H1 (cell line): Measurements from ENCODE around the gene PDE9A. TPM values are rescaled to one million over a fixed set of nuclear protein-coding genes. Genes with fewer than 3 reads are reported as not detected.
A peak's percentile ranks its signal among the peaks of the same experiment; 100 is the strongest.

Experiments used
- CTCF ChIA-PET: fragments of 300-600 bp; sonication (Branson Sonifier 250); formaldehyde crosslinking; loops from one replicate; lab custom pipeline; 2021; ENCODE audit not compliant: partially characterized antibody; lab: Charles Lee
- POLR2A ChIA-PET: fragments of 300-600 bp; sonication (Branson Sonifier 250); formaldehyde crosslinking; loops from one replicate; lab custom pipeline; 2021; ENCODE audit warnings: inconsistent platforms; ENCODE audit not compliant: partially characterized antibody; lab: Charles Lee
- DNase-seq, 2 experiments: peaks; one replicate each; pipeline versions ENCODE4 v3.0.0 to v3.0.0-alpha.2; 2010 to 2022; ENCODE audit warnings: low spot score in 2 of 2, low read depth in 1 of 2, mixed read lengths in 1 of 2
- FAIRE-seq: peaks from 2 replicates; lab custom pipeline; 2011; peaks lifted over from hg19 to GRCh38; lab: Jason Lieb, UNC
- H2AFZ ChIP-seq: 2 replicates; pipeline ENCODE4 v1.8.1; 2012; ENCODE audit warnings: low read length, inconsistent platforms
- H2AK5ac ChIP-seq: 2 replicates; pipeline ENCODE4 v1.6.1; 2013; ENCODE audit warnings: low read depth, low read length
- H2BK120ac ChIP-seq: replicated peaks from 2 replicates; pipeline ENCODE3; 2013; ENCODE audit warnings: low read depth, low read length, inconsistent platforms
- H2BK12ac ChIP-seq: 2 replicates; pipeline ENCODE4 v1.6.1; 2013; ENCODE audit warnings: low read depth, low read length
- H2BK15ac ChIP-seq: 2 replicates; pipeline ENCODE4 v1.6.1; 2013; ENCODE audit warnings: low read length
- H2BK20ac ChIP-seq: 2 replicates; pipeline ENCODE4 v1.6.1; 2013; ENCODE audit warnings: low read length
- H2BK5ac ChIP-seq: 2 replicates; pipeline ENCODE4 v1.6.1; 2013; ENCODE audit warnings: low read depth, low read length
- H3K14ac ChIP-seq: 2 replicates; pipeline ENCODE4 v1.6.1; 2013; ENCODE audit warnings: inconsistent platforms; ENCODE audit not compliant: insufficient read length
- H3K18ac ChIP-seq: 2 replicates; pipeline ENCODE4 v1.6.1; 2013; ENCODE audit warnings: low read length; ENCODE audit errors: extremely low read depth
- H3K23ac ChIP-seq: 2 replicates; pipeline ENCODE4 v1.6.1; 2013; ENCODE audit warnings: inconsistent platforms; ENCODE audit not compliant: insufficient read length
- H3K23me2 ChIP-seq: 2 replicates; pipeline ENCODE4 v1.6.1; 2013; ENCODE audit warnings: low read depth, low read length
- H3K27ac ChIP-seq: 2 replicates; pipeline ENCODE4 v1.6.1; 2011; ENCODE audit warnings: low read depth, low read length, inconsistent platforms
- H3K27me3 ChIP-seq, 4 experiments: replicated peaks in 1 of 4; 1 replicate in 1 of 4; 2 replicates in 3 of 4; pipeline versions ENCODE4 v1.6.1 to v1.8.1; 2011 to 2013; ENCODE audit warnings: low read length in 3 of 4, mild to moderate bottlenecking in 3 of 4, inconsistent platforms in 2 of 4, mixed read lengths in 2 of 4, moderate library complexity in 1 of 4; ENCODE audit not compliant: control insufficient read depth in 3 of 4, insufficient read depth in 3 of 4; ENCODE audit errors: extremely low read depth in 1 of 4
- H3K36me3 ChIP-seq, 4 experiments: 2 replicates each; pipeline versions ENCODE4 v1.6.1 to v1.8.1; 2011 to 2013; ENCODE audit warnings: mild to moderate bottlenecking in 4 of 4, low read length in 3 of 4, moderate library complexity in 2 of 4, control low read depth in 1 of 4, inconsistent platforms in 1 of 4; ENCODE audit not compliant: insufficient read depth in 4 of 4, control insufficient read depth in 2 of 4
- H3K4ac ChIP-seq: replicated peaks from 2 replicates; pipeline ENCODE3; 2013; ENCODE audit warnings: low read length, low read depth, mixed read lengths, inconsistent platforms; ENCODE audit not compliant: insufficient read length
- H3K4me1 ChIP-seq, 4 experiments: replicated peaks in 1 of 4; 1 replicate in 1 of 4; 2 replicates in 3 of 4; pipeline versions ENCODE4 v1.6.1 to v1.8.1; 2011 to 2013; ENCODE audit warnings: low read length in 3 of 4, inconsistent platforms in 2 of 4, mixed read lengths in 1 of 4; ENCODE audit not compliant: insufficient read depth in 4 of 4, control insufficient read depth in 3 of 4
- H3K4me2 ChIP-seq, 2 experiments: 2 replicates each; pipeline versions ENCODE4 v1.6.1 to v1.8.1; 2011 to 2013; ENCODE audit warnings: low read depth in 2 of 2, low read length in 2 of 2, control low read depth in 1 of 2, inconsistent platforms in 1 of 2, mild to moderate bottlenecking in 1 of 2; ENCODE audit not compliant: insufficient read depth in 1 of 2
- H3K4me3 ChIP-seq, 4 experiments: fragments of 200-600, 300-600 bp in 1 of 4; sonication (generic), shearing (Covaris generic), sonication (Bioruptor Twin) in 1 of 4; 2 replicates each; pipeline versions ENCODE4 v1.5.1 to v1.8.1; 2011 to 2016; ENCODE audit warnings: low read length in 4 of 4, low read depth in 3 of 4, control low read depth in 2 of 4, inconsistent platforms in 2 of 4, mild to moderate bottlenecking in 2 of 4, mixed read lengths in 1 of 4, moderate library complexity in 1 of 4; ENCODE audit not compliant: insufficient read depth in 2 of 4; ENCODE audit errors: extremely low read depth in 1 of 4
- H3K56ac ChIP-seq: replicated peaks from 2 replicates; pipeline ENCODE3; 2013; ENCODE audit warnings: low read depth, mild to moderate bottlenecking, mixed read lengths, low read length, inconsistent platforms; ENCODE audit not compliant: insufficient read length
- H3K79me1 ChIP-seq: 2 replicates; pipeline ENCODE4 v1.6.1; 2013; ENCODE audit warnings: low read depth, low read length, control low read depth
- H3K79me2 ChIP-seq, 2 experiments: 2 replicates each; pipeline versions ENCODE4 v1.6.1 to v1.8.1; 2012 to 2013; ENCODE audit warnings: low read length in 2 of 2, mild to moderate bottlenecking in 2 of 2, inconsistent platforms in 1 of 2; ENCODE audit not compliant: insufficient read depth in 2 of 2, control insufficient read depth in 1 of 2
- H3K9ac ChIP-seq, 4 experiments: replicated peaks in 1 of 4; 1 replicate in 1 of 4; 2 replicates in 3 of 4; pipeline versions ENCODE4 v1.6.1 to v1.8.1; 2011 to 2013; ENCODE audit warnings: low read depth in 3 of 4, low read length in 3 of 4, control low read depth in 2 of 4, mild to moderate bottlenecking in 2 of 4, moderate library complexity in 2 of 4, inconsistent platforms in 1 of 4; ENCODE audit errors: extremely low read depth in 1 of 4
- H3K9me3 ChIP-seq, 2 experiments: 2 replicates each; pipeline versions ENCODE4 v1.6.1 to v1.8.1; 2012 to 2013; ENCODE audit warnings: mild to moderate bottlenecking in 2 of 2, moderate library complexity in 2 of 2, control low read depth in 1 of 2, inconsistent platforms in 1 of 2, low read depth in 1 of 2, low read length in 1 of 2, mixed read lengths in 1 of 2; ENCODE audit not compliant: insufficient read depth in 2 of 2
- H4K20me1 ChIP-seq, 2 experiments: replicated peaks in 1 of 2; 2 replicates each; pipeline versions ENCODE3 to v1.8.1; 2011 to 2013; ENCODE audit warnings: inconsistent platforms in 2 of 2, low read length in 2 of 2, mild to moderate bottlenecking in 1 of 2; ENCODE audit not compliant: insufficient read depth in 2 of 2, control insufficient read depth in 1 of 2
- H4K5ac ChIP-seq: 2 replicates; pipeline ENCODE4 v1.6.1; 2013; ENCODE audit warnings: low read length, low read depth, mixed read lengths, inconsistent platforms; ENCODE audit not compliant: insufficient read length
- H4K8ac ChIP-seq: 2 replicates; pipeline ENCODE4 v1.8.0; 2013; ENCODE audit warnings: mild to moderate bottlenecking, moderate library complexity, low read length, inconsistent platforms; ENCODE audit not compliant: insufficient read depth; ENCODE audit errors: extremely low read depth
- H4K91ac ChIP-seq: replicated peaks from 2 replicates; pipeline ENCODE3; 2013; ENCODE audit warnings: low read length, mixed read lengths, inconsistent platforms; ENCODE audit not compliant: insufficient read length
- EP300 ChIP-seq, 2 experiments: IDR thresholded peaks; 1 replicate in 1 of 2; 2 replicates in 1 of 2; pipeline ENCODE4 v1.6.1; 2011 to 2012; ENCODE audit warnings: low read depth in 2 of 2, low read length in 2 of 2, mild to moderate bottlenecking in 2 of 2, borderline replicate concordance in 1 of 2, inconsistent platforms in 1 of 2, moderate library complexity in 1 of 2
- KDM1A ChIP-seq: fragments of 200-600, 300-600 bp; sonication (generic); IDR thresholded peaks from 2 replicates; pipeline ENCODE4 v1.7.1; 2016; ENCODE audit warnings: mild to moderate bottlenecking, low read length, borderline replicate concordance
- KDM4A ChIP-seq: IDR thresholded peaks from one replicate; pipeline ENCODE4 v1.7.1; 2012; ENCODE audit warnings: low read depth, mild to moderate bottlenecking, moderate library complexity, low read length, inconsistent platforms; ENCODE audit not compliant: severe bottlenecking
- MAFK ChIP-seq: IDR thresholded peaks from 2 replicates; pipeline ENCODE4 v1.6.1; 2012; ENCODE audit warnings: low read depth, mild to moderate bottlenecking, improper control_type of control experiment, low read length
- NANOG ChIP-seq: IDR thresholded peaks from 2 replicates; pipeline ENCODE4 v1.6.1; 2011; ENCODE audit warnings: low read length, low read depth, mild to moderate bottlenecking, inconsistent platforms; ENCODE audit not compliant: insufficient read depth, poor library complexity, severe bottlenecking
- PHF8 ChIP-seq: fragments of 200-600 bp; sonication (generic); conservative IDR thresholded peaks from 2 replicates; pipeline ENCODE4 v1.7.1; 2012; ENCODE audit warnings: low read depth, mild to moderate bottlenecking, inconsistent platforms, low read length, moderate library complexity
- POLR2A ChIP-seq, 2 experiments: IDR thresholded peaks; 1 replicate in 1 of 2; 2 replicates in 1 of 2; pipeline ENCODE4 v1.6.1; 2011; ENCODE audit warnings: low read depth in 2 of 2, low read length in 2 of 2, mild to moderate bottlenecking in 2 of 2; ENCODE audit errors: control extremely low read depth in 1 of 2
- SIN3A ChIP-seq, 2 experiments: IDR thresholded peaks in 1 of 2; conservative IDR thresholded peaks in 1 of 2; 2 replicates each; pipeline ENCODE4 v1.6.1; 2011 to 2012; ENCODE audit warnings: low read length in 2 of 2, improper control_type of control experiment in 1 of 2, low read depth in 1 of 2, mild to moderate bottlenecking in 1 of 2
- SIX5 ChIP-seq: IDR thresholded peaks from 2 replicates; pipeline ENCODE4 v1.6.1; 2011; ENCODE audit warnings: mild to moderate bottlenecking, low read depth, low read length
- SP1 ChIP-seq: IDR thresholded peaks from 2 replicates; pipeline ENCODE4 v1.6.1; 2011; ENCODE audit warnings: low read depth, low read length
- TEAD4 ChIP-seq: IDR thresholded peaks from 2 replicates; pipeline ENCODE4 v1.6.1; 2012; ENCODE audit warnings: low read depth, low read length, inconsistent platforms, mixed read lengths
- YY1 ChIP-seq: IDR thresholded peaks from 2 replicates; pipeline ENCODE4 v1.6.1; 2011; ENCODE audit warnings: low read depth, mild to moderate bottlenecking, low read length
- WGBS, 2 experiments: shearing (Covaris generic) in 1 of 2; methylation state at CpG; one replicate each; pipeline versions ENCODE4 v1.1.6 to v1.1.7; 2013 to 2015; ENCODE audit warnings: low lambda C conversion rate in 2 of 2, mixed read lengths in 2 of 2, inconsistent platforms in 1 of 2, low coverage in 1 of 2, missing lambda C conversion rate in 1 of 2; ENCODE audit not compliant: insufficient replicate concordance in 2 of 2, insufficient coverage in 1 of 2, insufficient read length in 1 of 2; ENCODE audit errors: extremely low coverage in 1 of 2, missing lambda C conversion rate in 1 of 2; 5-methylcytosine and 5-hydroxymethylcytosine counted together
- polyA plus RNA-seq, 7 experiments: library from polyadenylated mRNA; depleted of rRNA in 3 of 7; stranded (reverse) in 5 of 7; unstranded in 2 of 7; fragments of >200 nt in 5 of 7; fragments of 200-250 nt in 2 of 7; gene quantifications; 1 replicate in 5 of 7; 2 replicates in 1 of 7; 4 replicates in 1 of 7; pipeline versions ENCODE4 v1.2.1 to v1.2.3, GENCODE V29; 2011 to 2013; ENCODE audit warnings: missing spikeins in 2 of 7, mixed read lengths in 2 of 7
- total RNA-seq: library from RNA; stranded (reverse); fragmentation: NEBNext Ultra II Directional; extraction: Animal tissue kit (Norgen Biotek cat#: 25700); gene quantifications from 2 replicates; pipeline ENCODE4 v1.2.1, GENCODE V29; 2021
- TF ChIP-seq, protein P1 (sequence below): IDR thresholded peaks from 2 replicates; pipeline ENCODE4 v1.6.1; 2012; ENCODE audit warnings: inconsistent platforms

PDE9A gene
- total and polyA plus RNA-seq, 2 of the 8 experiments (the other 6 are each of a cell fraction or from before 2014, with no cell fraction given), result 39.2 to 45.9 TPM

DNA sequence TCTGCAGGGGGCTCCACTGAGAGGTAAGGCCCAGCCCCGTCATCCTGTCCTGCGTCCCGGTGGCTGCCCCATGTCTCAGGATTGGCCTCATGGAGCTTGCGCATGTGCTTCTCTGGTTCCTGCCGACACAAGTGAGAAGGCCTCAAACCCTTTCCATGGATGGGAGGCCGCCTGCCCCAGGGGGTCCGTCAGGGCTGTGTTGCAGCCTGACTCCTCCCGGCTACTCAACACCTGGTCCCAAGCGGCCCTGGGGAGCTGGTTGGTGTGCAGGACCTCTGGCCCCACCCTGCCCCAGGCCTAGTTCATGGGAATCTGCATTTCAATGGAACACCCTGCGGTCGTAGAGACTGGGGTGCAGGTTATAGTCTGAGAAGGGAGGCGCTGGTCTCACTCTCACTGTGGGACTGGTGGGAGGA lies 21.1 kb upstream of the PDE9A start:
- Histone ChIP-seq H3K9ac (no peak overlapping the region), H3K27ac (no peak overlapping the region), H3K23ac (no peak overlapping the region), H2BK12ac (peak overlapping the region; percentile 87; the same call in 1 of the 2 replicates), H3K36me3 (no peaks in the 10 kb centered on the region), H3K56ac (no peak overlapping the region), H3K9me3 (no peaks in the 10 kb centered on the region), H4K5ac (peak overlapping the region; percentile 9), H3K14ac (no peak overlapping the region), H2BK15ac (peak overlapping the region; percentile 72; the same call in 1 of the 2 replicates), H4K20me1 (peaks cover 0 to 3% of the 10 kb centered on the region in 2 experiments), H3K79me2 (no peaks in the 10 kb centered on the region), H4K91ac (no peak overlapping the region), H3K23me2 (peaks cover 17% of the 10 kb centered on the region; the same call in 1 of the 2 replicates), H2BK120ac (no peak overlapping the region), H3K79me1 (no peaks in the 10 kb centered on the region), H3K18ac (no peak overlapping the region), H3K4me1 (peaks cover 0 to 9% (median 2%) of the 10 kb centered on the region in 4 experiments; a peak in 2 of 7 replicates), H2BK5ac (no peak overlapping the region), H2AK5ac (no peak overlapping the region), H3K4me3 (no peak overlapping the region), H2AFZ (no peak overlapping the region), H3K4ac (no peak overlapping the region), H4K8ac (no peak overlapping the region), H2BK20ac (no peak overlapping the region), H3K4me2 (peak overlapping the region in 1 of 2 experiments; percentile 19; a peak in 1 of 4 replicates), H3K27me3 (peaks cover 0 to 7% (median 5%) of the 10 kb centered on the region in 4 experiments; a peak in 3 of 7 replicates)
- 84% methylated on average over 12 of the region's 12 CpGs; no CpG with 5 or more reads in 1 of the 2 experiments for WGBS, 2 experiments
- ChIA-PET POLR2A (interaction anchor here (1.0 kb wide), 1 partner anchor 10 kb away, joined by 3 read pairs; no protein-coding TSS in a partner anchor), CTCF (interaction anchor here (0.6 to 1.3 kb wide), 4 partner anchors 9 to 20 kb away, joined by 3 to 4 read pairs (median 4); no protein-coding TSS in a partner anchor)
- FAIRE-seq, result no peak
- no peak for DNase-seq
- TF ChIP-seq KDM1A (no peak), KDM4A (no peak), TEAD4 (no peak), POLR2A (IDR thresholded peaks at IDR 0.05; ENCODE audit: control extremely low read depth in 1 of 2, low read depth in 2 of 2, low read length in 2 of 2) (no peak), PHF8 (no peak), SIN3A (conservative IDR thresholded peaks at IDR 0.05 in 1 of 2, IDR thresholded peaks at IDR 0.05 in 1 of 2; ENCODE audit: low read depth in 1 of 2, low read length in 2 of 2) (no peak), NANOG (no peak), SP1 (no peak), SIX5 (no peak), MAFK (no peak), EP300 (IDR thresholded peaks at IDR 0.05; ENCODE audit: borderline replicate concordance in 1 of 2, low read depth in 2 of 2, low read length in 2 of 2) (no peak), YY1 (no peak)
- TF ChIP-seq, protein P1, sequence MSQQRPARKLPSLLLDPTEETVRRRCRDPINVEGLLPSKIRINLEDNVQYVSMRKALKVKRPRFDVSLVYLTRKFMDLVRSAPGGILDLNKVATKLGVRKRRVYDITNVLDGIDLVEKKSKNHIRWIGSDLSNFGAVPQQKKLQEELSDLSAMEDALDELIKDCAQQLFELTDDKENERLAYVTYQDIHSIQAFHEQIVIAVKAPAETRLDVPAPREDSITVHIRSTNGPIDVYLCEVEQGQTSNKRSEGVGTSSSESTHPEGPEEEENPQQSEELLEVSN, result peak; percentile 60; the same call in 1 of the 2 replicates
